HG02970 (cell line): ENCODE data around the gene SLC5A1.

Experiments
- ATAC-seq: cut with Tn5 transposase; IDR thresholded peaks from one replicate; pipeline ENCODE4 v1.9.1; 2021; ENCODE audit warnings: mild to moderate bottlenecking, moderate library complexity, moderate number of reproducible peaks; ENCODE audit not compliant: unreplicated experiment, low FRiP score

Gene SLC5A1

GRCh38 chr22:32050678-32051515, 7.8 kb downstream of the SLC5A1 start:
- ATAC-seq: no peak

- no peak for ATAC-seq
Measured at GRCh38 chr22:32052244-32052643, 9.2 kb downstream of the SLC5A1 start.

GRCh38 chr22:32052936-32053791, 10.1 kb downstream of the SLC5A1 start:
- no peak for ATAC-seq

- no peak for ATAC-seq
Measured at GRCh38 chr22:32055069-32055468, 12.0 kb downstream of the SLC5A1 start.

GRCh38 chr22:32058656-32059260, 15.7 kb downstream of the SLC5A1 start:
- no peak for ATAC-seq

- ATAC-seq: no peak
Measured at GRCh38 chr22:32059426-32059825, 16.4 kb downstream of the SLC5A1 start.

- ATAC-seq: no peak
Measured at GRCh38 chr22:32063701-32064100, 20.6 kb downstream of the SLC5A1 start.

GRCh38 chr22:32066820-32067219, 23.8 kb downstream of the SLC5A1 start:
- ATAC-seq: no peak

GRCh38 chr22:32067613-32068012, 24.6 kb downstream of the SLC5A1 start:
- no peak for ATAC-seq

GRCh38 chr22:32069579-32070372, 26.7 kb downstream of the SLC5A1 start:
- no peak for ATAC-seq

- ATAC-seq: no peak
Measured at GRCh38 chr22:32073262-32073661, 30.2 kb downstream of the SLC5A1 start.

GRCh38 chr22:32073823-32074380, 30.8 kb downstream of the SLC5A1 start:
- ATAC-seq: no peak

GRCh38 chr22:32075997-32076760, 33.1 kb downstream of the SLC5A1 start:
- ATAC-seq: no peak

GRCh38 chr22:32076761-32077084, 33.7 kb downstream of the SLC5A1 start:
- ATAC-seq: no peak

- no peak for ATAC-seq
Measured at GRCh38 chr22:32077151-32077550, 34.1 kb downstream of the SLC5A1 start.

GRCh38 chr22:32079130-32080089, 36.3 kb downstream of the SLC5A1 start:
- no peak for ATAC-seq

GRCh38 chr22:32080904-32081303, 37.8 kb downstream of the SLC5A1 start:
- ATAC-seq: no peak

- no peak for ATAC-seq
Measured at GRCh38 chr22:32082331-32082730, 39.3 kb downstream of the SLC5A1 start.
